G401 (cell line): ENCODE measurements around the gene S1PR5. TPM values are rescaled to one million over a fixed set of nuclear protein-coding genes. Genes with fewer than 3 reads are reported as not detected.
"Not testable (repeated sequence)": the region's sequence is repeated elsewhere in the genome, so short reads cannot be mapped to it uniquely, and the experiment has no call there.

Experiments used
- DNase-seq: peaks from one replicate; pipeline ENCODE4 v3.0.0-alpha.2; 2015; ENCODE audit warnings: low spot score
- in situ Hi-C: cut with HindIII; loops from 2 replicates; pipeline ENCODE4 v1.10.0; 2016; ENCODE audit warnings: low sequenced_read_pairs, mixed read lengths
- total RNA-seq: library from RNA; depleted of rRNA; stranded (reverse); fragments of >200 nt; shearing (Covaris generic); gene quantifications from 2 replicates; pipeline ENCODE4 v1.2.3, GENCODE V29; 2014; rRNA removed

S1PR5 gene, protein sequence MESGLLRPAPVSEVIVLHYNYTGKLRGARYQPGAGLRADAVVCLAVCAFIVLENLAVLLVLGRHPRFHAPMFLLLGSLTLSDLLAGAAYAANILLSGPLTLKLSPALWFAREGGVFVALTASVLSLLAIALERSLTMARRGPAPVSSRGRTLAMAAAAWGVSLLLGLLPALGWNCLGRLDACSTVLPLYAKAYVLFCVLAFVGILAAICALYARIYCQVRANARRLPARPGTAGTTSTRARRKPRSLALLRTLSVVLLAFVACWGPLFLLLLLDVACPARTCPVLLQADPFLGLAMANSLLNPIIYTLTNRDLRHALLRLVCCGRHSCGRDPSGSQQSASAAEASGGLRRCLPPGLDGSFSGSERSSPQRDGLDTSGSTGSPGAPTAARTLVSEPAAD
- 13.5 and 22.1 TPM in 2 replicates for total RNA-seq

DNA sequence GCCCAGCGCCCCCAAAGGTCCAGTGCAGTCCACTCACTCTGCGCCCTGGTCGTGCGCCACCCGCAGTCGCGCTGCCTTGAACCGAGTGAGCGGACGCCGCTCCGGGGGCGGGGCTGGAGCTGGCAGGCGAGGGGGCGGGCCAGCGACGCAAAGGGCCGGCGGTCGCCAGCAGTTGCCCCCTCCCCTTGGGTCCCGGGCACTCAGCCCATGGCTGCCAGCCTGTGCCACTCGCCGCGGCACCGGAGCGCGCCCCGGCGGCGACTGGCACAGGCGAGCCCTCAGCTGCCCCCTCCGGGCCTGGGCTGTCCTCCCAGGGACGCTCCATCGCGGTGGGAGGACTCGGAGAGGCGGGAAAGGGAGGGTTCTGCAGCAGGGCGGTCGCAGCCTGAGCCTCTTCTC, at the start of gene S1PR5:
Gene S1PR5, minus strand, starts transcription at position 87 of the 399 bp plus-strand sequence. CDS start 2,436 bp downstream, outside the sequence.
- DNase-seq = peak; percentile 5
- in situ Hi-C loops = no loop called here

- no peak for DNase-seq
- in situ Hi-C loops = no loop called here
Measured at GRCh38 chr19:10566658-10567410, 49.6 kb upstream of the S1PR5 start.

GRCh38 chr19:10566408-10566657, 49.1 kb upstream of the S1PR5 start:
- no peak for DNase-seq
- in situ Hi-C loops = no loop called here

DNA sequence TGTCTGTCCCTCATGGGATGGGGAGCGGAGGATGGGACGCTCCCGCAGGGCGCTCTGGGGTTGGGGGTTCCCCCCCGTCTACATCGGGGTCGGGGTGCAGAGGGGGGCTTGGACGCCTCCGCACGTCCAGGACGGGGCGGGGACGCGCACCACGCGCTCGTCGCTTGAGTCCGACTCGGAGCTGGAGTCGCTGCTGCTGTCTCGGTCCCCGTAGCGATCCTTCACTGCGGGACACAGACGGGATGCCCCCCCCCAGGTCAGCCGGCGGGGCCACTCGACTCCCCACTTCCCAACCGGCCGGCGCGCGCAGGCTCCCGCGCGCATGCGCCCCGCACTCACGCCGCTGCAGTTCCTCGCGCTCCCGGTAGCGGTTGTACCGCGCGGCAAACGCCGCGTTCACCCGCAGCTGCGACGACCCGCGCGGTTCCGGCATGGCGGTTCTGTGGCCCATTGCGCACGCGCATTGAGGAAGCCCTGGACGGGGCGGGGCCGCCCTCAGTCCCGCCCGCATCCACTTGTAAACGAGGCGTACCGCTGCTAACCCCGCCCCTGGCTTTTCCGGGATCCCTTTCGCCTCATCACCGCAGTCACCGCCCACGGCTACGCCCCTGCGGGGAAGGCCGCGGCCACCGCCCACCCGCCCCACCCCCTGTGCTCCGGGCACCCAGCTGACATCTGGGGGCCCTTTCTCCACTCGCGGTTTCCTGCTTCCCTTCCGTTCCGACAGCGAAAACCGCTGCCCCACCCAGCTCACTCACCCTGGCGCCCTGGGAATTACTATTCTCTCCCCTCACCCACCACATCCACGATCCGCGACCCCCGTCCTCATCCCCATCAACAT, 48.5 kb upstream of the S1PR5 start, which contains the start of gene KRI1:
Gene KRI1, minus strand, starts transcription at position 444 of the 841 bp plus-strand sequence. Its CDS starts 11 bp downstream, at position 433.
- in situ Hi-C loops = no loop called here
- peak; percentile 94 for DNase-seq

DNA sequence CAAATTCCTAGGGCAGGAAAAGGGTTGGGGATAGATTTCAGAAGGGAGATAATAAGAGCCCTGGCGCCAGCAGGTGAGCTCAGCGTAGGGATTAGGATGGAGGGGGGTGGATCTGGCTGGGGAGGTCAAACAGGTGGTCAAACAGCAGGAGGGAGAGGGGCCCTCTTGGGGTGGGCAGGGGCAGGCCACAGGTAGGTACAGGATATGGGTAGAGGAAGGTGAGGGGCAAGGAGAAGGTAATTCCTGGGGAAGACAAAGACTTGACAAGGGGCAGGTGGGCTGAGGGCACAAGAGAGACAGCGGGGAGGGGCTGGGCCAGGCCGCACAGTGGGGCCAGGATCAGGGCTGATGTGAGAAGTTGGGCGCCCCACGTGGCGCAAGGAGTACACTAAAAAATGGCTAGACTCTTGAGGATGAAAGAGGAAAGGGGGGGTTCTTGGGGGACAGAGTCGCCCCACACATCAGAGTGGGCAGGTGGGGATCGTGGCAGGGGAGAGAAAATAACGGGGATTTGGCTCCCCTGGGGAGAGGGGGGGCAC, 47.9 kb upstream of the S1PR5 start:
- in situ Hi-C loops = no loop called here
- peak; percentile 39 for DNase-seq

DNA sequence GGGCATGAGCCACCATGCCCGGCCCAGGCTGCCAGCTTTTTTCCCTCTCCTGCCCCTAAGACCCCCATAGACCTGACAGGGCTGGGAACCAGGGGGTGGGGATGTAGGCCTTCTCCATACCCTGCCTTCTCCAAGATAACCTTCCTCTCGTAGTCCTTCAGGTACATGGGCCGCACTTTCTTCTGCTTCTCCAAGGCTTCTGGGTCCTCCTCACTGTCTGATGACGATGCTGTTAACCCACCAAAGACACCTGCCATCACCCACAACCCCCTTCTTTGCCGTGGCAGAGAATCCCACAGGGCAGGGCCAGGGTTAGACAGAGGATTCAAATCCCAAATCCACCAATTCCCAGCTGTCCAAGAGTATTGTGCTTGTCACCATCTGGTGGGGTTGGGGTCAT, 45.4 kb upstream of the S1PR5 start:
- in situ Hi-C loops = no loop called here
- DNase-seq = no peak

DNA sequence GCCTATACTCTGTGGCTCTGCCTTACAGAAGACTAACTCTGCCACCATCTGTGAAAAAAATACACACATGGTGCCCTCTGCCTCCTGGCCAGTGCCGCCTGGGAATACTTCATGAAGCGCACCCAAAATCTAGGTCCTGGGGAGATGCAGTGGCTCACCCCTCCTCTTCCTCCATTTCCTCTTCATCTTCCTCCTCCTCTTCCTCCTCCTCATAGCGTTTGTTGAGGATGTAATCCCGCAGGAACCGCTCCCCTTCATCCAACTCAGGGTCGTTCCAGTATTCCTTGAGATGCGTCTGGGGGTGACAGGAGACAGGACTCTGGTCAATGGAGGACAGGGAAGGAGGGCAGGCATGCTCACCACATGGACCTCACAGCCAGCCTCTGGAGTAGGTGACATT, 42.9 kb upstream of the S1PR5 start:
- no peak for DNase-seq
- in situ Hi-C loops = no loop called here

- in situ Hi-C loops = no loop called here
- DNase-seq = no peak
Measured at GRCh38 chr19:10557603-10558197, 40.5 kb upstream of the S1PR5 start.

DNA sequence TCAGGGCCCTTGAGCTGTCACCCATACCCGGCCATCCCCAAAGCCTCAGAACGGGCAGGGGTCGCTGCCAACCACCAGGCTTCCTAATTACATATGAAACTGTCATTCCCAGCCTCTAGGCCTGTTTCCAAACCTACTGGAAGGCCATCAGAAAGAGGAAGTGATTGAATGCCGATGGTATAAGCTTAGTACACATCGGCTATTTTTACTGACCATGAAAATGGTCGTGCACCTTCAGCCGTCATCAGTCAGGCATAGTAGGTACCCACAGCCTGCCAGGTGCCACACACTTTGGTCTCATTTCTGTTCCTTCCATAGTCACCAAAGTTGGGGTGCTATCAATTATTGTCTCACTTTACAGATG, 38.3 kb upstream of the S1PR5 start:
- DNase-seq = no peak
- in situ Hi-C loops = no loop called here

- no peak for DNase-seq
- in situ Hi-C loops = no loop called here
Measured at GRCh38 chr19:10554760-10555609, 37.7 kb upstream of the S1PR5 start.

DNA sequence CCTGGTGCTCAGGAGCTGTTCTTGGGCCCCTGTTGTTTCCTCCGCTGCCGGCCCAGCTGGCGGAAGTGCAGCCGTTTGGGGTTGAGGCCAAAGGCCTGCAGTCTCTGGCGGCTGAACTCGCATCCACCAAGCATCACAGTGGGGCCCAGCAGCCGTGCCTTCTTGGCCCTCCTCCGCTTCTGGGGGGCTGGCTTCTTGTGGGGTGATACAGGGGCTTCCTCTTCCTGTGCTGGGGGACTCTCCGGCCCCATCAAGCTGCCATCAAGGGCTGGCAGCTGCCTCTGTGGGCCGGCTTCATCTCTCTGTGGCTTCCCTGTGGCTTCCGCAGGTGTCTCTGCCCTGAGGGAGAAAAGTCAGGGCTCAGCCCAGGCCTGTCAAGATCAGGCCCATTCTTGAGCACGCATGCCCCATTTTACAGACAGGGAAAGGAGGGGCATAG, 36.7 kb upstream of the S1PR5 start:
- in situ Hi-C loops = no loop called here
- no peak for DNase-seq

DNA sequence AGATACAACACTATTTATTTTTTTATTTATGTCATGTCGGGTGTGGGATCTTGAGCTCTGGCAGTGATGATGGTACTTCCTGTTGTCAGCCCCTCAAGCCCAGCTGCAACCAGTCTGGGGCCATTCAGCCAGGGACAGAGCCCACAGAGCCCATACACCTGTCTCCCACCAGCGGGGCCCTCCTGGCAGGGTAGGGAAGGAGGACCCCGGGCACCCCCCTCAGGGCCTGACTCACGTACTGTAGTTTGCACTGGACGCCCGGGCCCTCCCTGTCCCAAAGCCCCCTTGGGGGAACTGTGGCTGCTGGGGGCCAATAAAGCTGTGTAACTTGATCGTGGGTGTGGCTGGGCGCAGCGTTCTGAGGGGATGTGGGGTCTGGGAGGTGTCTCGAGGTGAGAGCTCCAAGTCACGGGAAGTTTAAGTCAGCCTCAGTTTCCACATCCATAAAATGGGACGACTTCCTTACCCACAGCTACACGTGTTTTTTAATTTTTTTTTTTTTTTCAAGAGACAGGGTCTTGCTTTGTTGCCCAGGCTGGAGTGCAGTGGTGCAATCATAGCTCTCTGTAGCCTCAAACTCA, 35.9 kb upstream of the S1PR5 start:
- DNase-seq = no peak
- in situ Hi-C loops = no loop called here

GRCh38 chr19:10552510-10553053, 35.3 kb upstream of the S1PR5 start:
- in situ Hi-C loops = no loop called here
- no peak for DNase-seq

DNA sequence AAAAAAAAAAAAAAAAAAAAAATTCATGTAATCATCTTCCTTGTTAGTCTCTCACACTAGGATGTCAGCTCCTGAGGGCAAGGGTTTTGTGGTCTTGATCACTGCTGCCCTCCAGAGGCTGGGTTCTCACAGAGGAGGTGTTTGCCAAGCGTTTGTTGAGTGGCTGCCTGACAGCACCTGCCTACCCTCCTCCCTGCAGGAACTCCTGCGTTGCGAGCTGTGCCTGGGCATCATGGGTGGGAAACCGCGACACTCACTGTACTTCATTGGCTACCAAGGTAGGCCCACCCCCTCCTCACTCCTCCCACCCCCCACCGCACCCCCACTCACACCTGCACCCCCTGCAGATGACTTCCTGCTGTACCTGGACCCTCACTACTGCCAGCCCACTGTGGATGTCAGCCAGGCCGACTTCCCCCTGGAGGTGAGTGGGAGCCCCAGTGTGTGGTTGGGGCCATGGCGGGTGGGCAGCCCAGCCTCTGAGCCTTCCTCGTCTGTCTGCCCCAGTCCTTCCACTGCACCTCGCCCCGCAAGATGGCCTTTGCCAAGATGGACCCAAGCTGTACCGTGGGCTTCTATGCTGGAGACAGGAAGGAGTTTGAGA, 34.6 kb upstream of the S1PR5 start:
- in situ Hi-C loops = no loop called here
- DNase-seq = no peak

- DNase-seq, in situ Hi-C loops: not testable (repeated sequence)
Measured at GRCh38 chr19:10551006-10551405, 33.8 kb upstream of the S1PR5 start.

GRCh38 chr19:10550336-10550735, 33.1 kb upstream of the S1PR5 start:
- in situ Hi-C loops = no loop called here
- no peak for DNase-seq

DNA sequence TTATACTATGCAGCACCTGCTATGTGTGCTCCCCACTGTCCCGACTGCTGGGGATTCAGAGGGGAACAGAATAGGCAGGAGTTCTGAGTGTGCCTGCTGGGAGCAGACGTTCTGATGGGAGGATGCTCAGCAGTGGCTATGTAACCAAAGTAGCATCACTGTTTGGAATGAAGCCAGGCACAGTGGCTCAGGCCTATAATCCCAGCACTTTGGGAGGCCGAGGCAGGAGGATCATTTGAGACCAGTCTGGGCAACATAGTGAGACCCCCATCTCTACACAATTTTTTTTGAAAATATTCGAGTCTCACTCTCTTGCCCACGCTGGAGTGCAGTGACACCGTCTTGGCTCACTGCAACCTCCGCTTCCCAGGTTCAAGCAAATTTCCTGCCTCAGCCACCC, 32.5 kb upstream of the S1PR5 start:
- in situ Hi-C loops = no loop called here
- DNase-seq = no peak
